PFSK-1 (cell line): ENCODE data around the gene CPA1.
A peak's percentile ranks its signal among the peaks of the same experiment; 100 is the strongest.

Source experiments
- FOXP2 ChIP-seq: optimal IDR thresholded peaks from 2 replicates; pipeline ENCODE3; 2011; ENCODE audit warnings: borderline replicate concordance, control low read depth, inconsistent platforms; ENCODE audit not compliant: insufficient read depth; ENCODE audit errors: extremely low read length, extremely low read depth
- POLR2AphosphoS5 ChIP-seq: IDR thresholded peaks from 2 replicates; pipeline ENCODE4 v1.6.1; 2012; ENCODE audit warnings: low read depth, mild to moderate bottlenecking, control low read depth, low read length, moderate library complexity
- REST ChIP-seq, 2 experiments: IDR thresholded peaks; 2 replicates each; pipeline versions ENCODE4 v1.6.1 to v1.8.0; 2011 to 2012; ENCODE audit warnings: low read depth in 2 of 2, low read length in 2 of 2, control low read depth in 1 of 2, inconsistent platforms in 1 of 2, mild to moderate bottlenecking in 1 of 2, moderate library complexity in 1 of 2; ENCODE audit not compliant: insufficient read depth in 1 of 2
- SIN3A ChIP-seq: IDR thresholded peaks from 2 replicates; pipeline ENCODE4 v1.6.1; 2012; ENCODE audit warnings: mild to moderate bottlenecking, low read length, moderate library complexity, borderline replicate concordance; ENCODE audit not compliant: insufficient read depth
- TAF1 ChIP-seq: IDR thresholded peaks from 2 replicates; pipeline ENCODE4 v1.6.1; 2012; ENCODE audit warnings: low read length, control low read depth, borderline replicate concordance; ENCODE audit not compliant: insufficient read depth

CPA1 gene

GRCh38 chr7:130353196-130353595 lies 27.1 kb upstream of the CPA1 start:
- no peak for TF ChIP-seq SIN3A
- no peak for TF ChIP-seq POLR2AphosphoS5

- TF ChIP-seq REST (IDR thresholded peaks at IDR 0.05; ENCODE audit: insufficient read depth in 1 of 2, low read depth in 2 of 2, low read length in 2 of 2) (0 out of 4 replicates have a peak, but pooled peaks of 1 of the 2 experiments have one; percentile 11), FOXP2 (peak; percentile 89), TAF1 (no peak), SIN3A (no peak), POLR2AphosphoS5 (no peak)
Observed at GRCh38 chr7:130356121-130356875, 24.0 kb upstream of the CPA1 start.

- peak in 1 of 2 experiments; percentile 37; a peak in 1 of 4 replicates for TF ChIP-seq REST (IDR thresholded peaks at IDR 0.05; ENCODE audit: insufficient read depth in 1 of 2, low read depth in 2 of 2, low read length in 2 of 2)
- TF ChIP-seq TAF1, result no peak
- peak; percentile 79 for TF ChIP-seq FOXP2
Observed at GRCh38 chr7:130356876-130357611, 23.2 kb upstream of the CPA1 start.

GRCh38 chr7:130358471-130358870 lies 21.8 kb upstream of the CPA1 start:
- TF ChIP-seq FOXP2 (no peak), SIN3A (no peak), TAF1 (no peak), REST (IDR thresholded peaks at IDR 0.05; ENCODE audit: insufficient read depth in 1 of 2, low read depth in 2 of 2, low read length in 2 of 2) (no peak), POLR2AphosphoS5 (no peak)

GRCh38 chr7:130359276-130359857 lies 20.9 kb upstream of the CPA1 start:
- TF ChIP-seq FOXP2 (no peak), TAF1 (no peak), POLR2AphosphoS5 (no peak), REST (IDR thresholded peaks at IDR 0.05; ENCODE audit: insufficient read depth in 1 of 2, low read depth in 2 of 2, low read length in 2 of 2) (no peak), SIN3A (no peak)
